Measurements from ENCODE around the gene NEMP1.
"Not testable (repeated sequence)": the region's sequence is repeated elsewhere in the genome, so short reads cannot be mapped to it uniquely, and the experiment has no call there.

The NEMP1 gene

GRCh38 chr12:57078519-57079404 lies at the start of gene NEMP1:
Gene NEMP1 (minus strand): TSS chr12:57078791. CDS start chr12:57078745, 46 bp downstream.
- DNase-seq (ENCODE audit: low read depth): peak; percentile 89

GRCh38 chr12:57127726-57128518 lies 49.3 kb upstream of the NEMP1 start, which contains the start of gene LRP1:
Gene LRP1 (plus strand): TSS chr12:57128483. CDS start chr12:57128965, 482 bp downstream.
- DNase-seq (ENCODE audit: low read depth): peak; percentile 48

GRCh38 chr12:57127101-57127725 lies 48.6 kb upstream of the NEMP1 start:
- no peak for DNase-seq (ENCODE audit: low read depth)

GRCh38 chr12:57126561-57126960 lies 48.0 kb upstream of the NEMP1 start:
- no peak for DNase-seq (ENCODE audit: low read depth)

- no peak for DNase-seq (ENCODE audit: low read depth)
Measured at GRCh38 chr12:57126061-57126460, 47.5 kb upstream of the NEMP1 start.

- DNase-seq (ENCODE audit: low read depth): peak; percentile 60
Measured at GRCh38 chr12:57124261-57124877, 45.8 kb upstream of the NEMP1 start.

- no peak for DNase-seq (ENCODE audit: low read depth)
Measured at GRCh38 chr12:57123813-57124212, 45.2 kb upstream of the NEMP1 start.

- not testable (repeated sequence) for DNase-seq (ENCODE audit: low read depth)
Measured at GRCh38 chr12:57120718-57121117, 42.1 kb upstream of the NEMP1 start.

- no peak for DNase-seq (ENCODE audit: low read depth)
Measured at GRCh38 chr12:57119294-57120085, 40.9 kb upstream of the NEMP1 start.

- no peak for DNase-seq (ENCODE audit: low read depth)
Measured at GRCh38 chr12:57118711-57119271, 40.2 kb upstream of the NEMP1 start.

- DNase-seq (ENCODE audit: low read depth): no peak
Measured at GRCh38 chr12:57116580-57117281, 38.1 kb upstream of the NEMP1 start.

- no peak for DNase-seq (ENCODE audit: low read depth)
Measured at GRCh38 chr12:57112492-57113294, 34.1 kb upstream of the NEMP1 start.

GRCh38 chr12:57111031-57111734 lies 32.6 kb upstream of the NEMP1 start, which contains the start of gene STAT6:
Gene STAT6 (minus strand): TSS chr12:57111362. CDS start chr12:57108278, 3,084 bp downstream.
- DNase-seq (ENCODE audit: low read depth): peak; percentile 62

GRCh38 chr12:57110104-57111030 lies 31.8 kb upstream of the NEMP1 start:
- DNase-seq (ENCODE audit: low read depth): peak; percentile 42

- DNase-seq (ENCODE audit: low read depth): no peak
Measured at GRCh38 chr12:57109207-57110103, 30.9 kb upstream of the NEMP1 start.

GRCh38 chr12:57107456-57108155 lies 29.0 kb upstream of the NEMP1 start:
- no peak for DNase-seq (ENCODE audit: low read depth)
